ENCODE results near the gene PRSS36. TPM values are rescaled to one million over a fixed set of nuclear protein-coding genes. Genes with fewer than 3 reads are reported as not detected.

The PRSS36 gene
- 1 to 10 TPM in 3 of 4 donors, not detected in 1; 1.0 to 8.1 (median 3.7) TPM for total RNA-seq

DNA sequence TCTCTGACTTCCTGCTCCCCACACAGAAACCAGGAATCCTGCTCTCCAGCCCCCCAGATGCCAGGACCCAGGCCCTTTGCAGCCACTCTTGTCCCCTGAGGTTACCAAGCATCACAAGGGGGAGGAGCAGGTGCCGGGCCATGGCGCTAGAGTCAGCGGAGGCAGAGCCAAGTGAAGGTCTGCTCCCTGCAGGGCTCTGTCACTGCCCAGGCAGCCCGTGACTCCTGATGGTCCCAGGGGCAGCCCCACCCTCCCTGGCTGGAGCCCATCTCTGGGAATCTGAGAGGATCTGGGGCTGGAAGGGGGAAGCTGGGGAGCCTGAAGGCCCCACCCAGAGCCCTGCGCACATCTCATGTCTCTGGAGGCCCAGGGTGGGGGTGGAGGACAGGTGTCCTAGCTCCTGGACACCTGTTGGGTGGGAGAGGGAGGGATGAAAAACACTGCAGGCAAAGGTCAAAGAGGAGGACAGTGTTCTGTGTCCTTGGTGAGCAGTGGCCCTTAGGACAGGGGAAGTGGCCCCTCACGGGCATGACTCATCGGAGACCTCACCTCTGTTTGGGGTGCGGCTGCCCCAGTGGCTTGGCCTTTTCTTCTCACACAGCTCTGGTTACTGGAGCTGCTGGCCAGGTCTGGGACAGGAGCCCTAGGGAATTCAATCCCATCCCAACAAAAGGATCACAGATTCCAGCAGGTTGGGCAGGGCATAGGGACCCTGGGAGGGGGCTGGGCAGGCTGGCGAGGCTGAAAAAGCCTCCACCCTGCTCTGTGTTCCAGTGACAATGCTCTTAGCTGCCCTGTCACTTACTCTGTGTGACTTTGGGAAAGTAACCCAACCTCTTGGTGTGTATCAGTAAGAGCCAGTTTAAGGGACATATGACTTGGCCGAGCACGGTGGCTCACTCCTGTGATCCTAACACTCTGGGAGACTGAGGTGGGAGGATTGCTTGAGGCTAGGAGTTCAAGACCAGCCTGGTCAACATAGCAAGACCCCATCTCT is at the start of gene PRSS36:
Gene PRSS36 (minus strand): TSS at position 173 of the 997 bp plus-strand sequence. CDS start 31 bp downstream, at position 142.
- Histone ChIP-seq H3K4me3 (no peak within 1 kb of the TSS), H3K27ac (peak within 1 kb of the TSS in 3 of 4 donors; percentile 44 to 60 (median 46)), H3K27me3 (no peaks in the 10 kb centered on the region), H3K4me1 (peaks cover 0 to 5% of the 10 kb centered on the region in 2 donors), H3K9me3 (no peaks in the 10 kb centered on the region), H3K36me3 (no peaks in the 10 kb centered on the region)
- ATAC-seq: peak; percentile 61 to 76
- TF ChIP-seq POLR2A (IDR thresholded peaks at IDR 0.05): no peak
- TF ChIP-seq, protein P1, sequence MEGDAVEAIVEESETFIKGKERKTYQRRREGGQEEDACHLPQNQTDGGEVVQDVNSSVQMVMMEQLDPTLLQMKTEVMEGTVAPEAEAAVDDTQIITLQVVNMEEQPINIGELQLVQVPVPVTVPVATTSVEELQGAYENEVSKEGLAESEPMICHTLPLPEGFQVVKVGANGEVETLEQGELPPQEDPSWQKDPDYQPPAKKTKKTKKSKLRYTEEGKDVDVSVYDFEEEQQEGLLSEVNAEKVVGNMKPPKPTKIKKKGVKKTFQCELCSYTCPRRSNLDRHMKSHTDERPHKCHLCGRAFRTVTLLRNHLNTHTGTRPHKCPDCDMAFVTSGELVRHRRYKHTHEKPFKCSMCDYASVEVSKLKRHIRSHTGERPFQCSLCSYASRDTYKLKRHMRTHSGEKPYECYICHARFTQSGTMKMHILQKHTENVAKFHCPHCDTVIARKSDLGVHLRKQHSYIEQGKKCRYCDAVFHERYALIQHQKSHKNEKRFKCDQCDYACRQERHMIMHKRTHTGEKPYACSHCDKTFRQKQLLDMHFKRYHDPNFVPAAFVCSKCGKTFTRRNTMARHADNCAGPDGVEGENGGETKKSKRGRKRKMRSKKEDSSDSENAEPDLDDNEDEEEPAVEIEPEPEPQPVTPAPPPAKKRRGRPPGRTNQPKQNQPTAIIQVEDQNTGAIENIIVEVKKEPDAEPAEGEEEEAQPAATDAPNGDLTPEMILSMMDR (IDR thresholded peaks at IDR 0.05 in 4 of 5, conservative IDR thresholded peaks at IDR 0.05 in 1 of 5): no peak
- in situ Hi-C loops (cut with MboI; ENCODE audit: low sequenced_read_pairs in 4 of 4) (loop anchor here in 2 of 4 donors (10.0 to 25.0 kb wide), 3 partner anchors 55 to 163 kb away; partner anchors contain the start of genes HSD3B7 (in 1 of the 2), STX1B (in 1 of the 2) and VKORC1 (in 1 of the 2)), intact Hi-C loops (cut with DNase I; ENCODE audit: low total_unique reads) (no loop called here)
- DNase-seq: peak in 1 of 2 donors; percentile 63

DNA sequence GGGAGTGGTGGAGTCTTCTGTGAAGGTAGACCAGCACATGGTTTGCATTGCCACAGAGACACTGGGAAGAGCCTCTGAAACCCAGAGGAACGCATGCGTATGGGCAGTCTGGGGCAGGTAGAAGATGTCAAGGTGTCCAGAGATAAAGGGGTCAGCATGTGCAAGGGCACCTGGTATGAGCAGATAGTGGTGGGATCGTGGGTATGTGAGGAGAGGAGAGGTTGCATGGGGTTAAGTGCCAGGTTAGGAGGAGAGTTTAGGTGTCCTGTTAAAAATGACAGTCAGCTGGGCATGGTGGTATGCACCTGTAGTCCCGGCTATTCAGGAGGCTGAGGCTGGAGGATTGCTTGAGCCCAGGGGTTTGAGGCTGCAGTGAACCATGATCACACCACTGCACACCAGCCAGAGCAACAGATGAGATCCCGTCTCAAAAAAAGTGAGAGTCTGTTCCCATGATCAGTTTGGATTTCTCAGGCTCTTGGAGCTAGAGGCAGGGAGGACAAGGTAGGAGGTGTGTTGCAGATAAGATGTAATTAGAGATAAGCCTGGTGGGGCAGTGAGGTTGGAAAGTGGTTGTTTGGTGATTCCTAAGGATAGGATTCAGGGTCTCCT is 49.7 kb upstream of the PRSS36 start:
- Histone ChIP-seq H3K27ac (no peak overlapping the region), H3K9me3 (no peaks in the 10 kb centered on the region), H3K4me1 (peaks cover 9 to 16% of the 10 kb centered on the region in 2 donors), H3K27me3 (no peaks in the 10 kb centered on the region), H3K4me3 (no peak overlapping the region), H3K36me3 (peaks cover 0 to 31% of the 10 kb centered on the region in 2 donors)
- intact Hi-C loops (cut with DNase I; ENCODE audit: low total_unique reads) (no loop called here), in situ Hi-C loops (cut with MboI; ENCODE audit: low sequenced_read_pairs in 4 of 4) (loop anchor here in 2 of 4 donors (25.0 kb wide), 2 partner anchors 213 to 663 kb away; partner anchors contain the start of gene ZNF267 (in 2 of the 2))
- TF ChIP-seq, protein P1 (IDR thresholded peaks at IDR 0.05 in 4 of 5, conservative IDR thresholded peaks at IDR 0.05 in 1 of 5): no peak
- no peak for TF ChIP-seq POLR2A (IDR thresholded peaks at IDR 0.05)
- no peak for ATAC-seq
- DNase-seq: no peak

DNA sequence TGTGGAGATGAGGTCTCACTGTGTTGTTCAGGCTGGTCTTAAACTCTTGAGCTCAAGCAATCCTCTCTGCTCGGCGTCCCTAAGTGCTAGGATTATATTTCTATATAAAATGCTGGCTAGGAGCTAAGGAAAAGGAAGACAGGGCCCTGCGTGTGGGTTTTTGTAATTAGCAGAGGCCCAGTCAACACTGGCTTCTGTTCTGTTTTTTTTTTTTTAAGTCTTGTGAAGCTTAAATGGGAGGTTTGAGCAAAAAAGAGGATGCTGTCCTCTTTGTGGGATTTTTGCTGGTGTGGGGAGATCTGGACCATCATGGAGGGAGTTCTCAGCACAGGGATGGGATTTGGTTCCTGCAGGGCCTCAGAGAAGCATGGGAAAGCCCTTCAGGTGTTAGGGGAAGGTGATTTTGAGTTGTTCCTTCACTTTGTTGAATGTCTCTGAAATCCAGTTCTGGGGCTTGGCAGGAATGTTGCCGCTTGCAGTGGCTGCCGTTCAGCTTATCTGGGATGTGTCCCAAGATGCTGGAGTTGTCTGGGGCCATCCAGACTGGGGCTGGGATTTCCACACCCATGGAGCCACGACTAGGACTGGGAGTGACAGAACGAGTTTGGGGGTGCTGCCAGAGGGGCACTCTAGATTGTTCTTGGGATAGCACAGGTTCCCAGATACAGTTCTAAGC is 48.5 kb upstream of the PRSS36 start:
- DNase-seq: no peak
- no peaks in the 10 kb centered on the region for H3K9me3 ChIP-seq
- no peak overlapping the region for H3K27ac ChIP-seq
- peaks cover 9 to 15% of the 10 kb centered on the region in 2 donors for H3K4me1 ChIP-seq
- no peaks in the 10 kb centered on the region for H3K27me3 ChIP-seq
- intact Hi-C loops (cut with DNase I; ENCODE audit: low total_unique reads): no loop called here
- peaks cover 2 to 43% of the 10 kb centered on the region in 2 donors for H3K36me3 ChIP-seq
- no peak overlapping the region for H3K4me3 ChIP-seq
- in situ Hi-C loops (cut with MboI; ENCODE audit: low sequenced_read_pairs in 4 of 4): loop anchor here in 2 of 4 donors (25.0 kb wide), 1 partner anchor 664 kb away; the partner anchor contains the start of gene ZNF267 (in 2 of the 2)
- TF ChIP-seq, protein P1 (IDR thresholded peaks at IDR 0.05 in 4 of 5, conservative IDR thresholded peaks at IDR 0.05 in 1 of 5): no peak
- TF ChIP-seq POLR2A (IDR thresholded peaks at IDR 0.05): no peak
- ATAC-seq: no peak

All from gastrocnemius medialis (tissue), 4 donors.